ENCODE data around the gene CROCC2.

Gene CROCC2

GRCh38 chr2:241020629-241021190, 114.6 kb downstream of the CROCC2 start:
- no peak overlapping the region for H3K4me2 ChIP-seq (ENCODE audit: low read length)
- H3F3A ChIP-seq (ENCODE audit: insufficient read depth, low read length), result no peaks in the 10 kb centered on the region
- no peak overlapping the region for H3K27ac ChIP-seq (ENCODE audit: low read depth, low read length, poor library complexity, severe bottlenecking)
- no peaks in the 10 kb centered on the region for H3K9me2 ChIP-seq (ENCODE audit: low read depth, low read length)
- H3K9ac ChIP-seq (ENCODE audit: low read length), result no peak overlapping the region
- no peaks in the 10 kb centered on the region for H3K79me2 ChIP-seq (ENCODE audit: insufficient read depth, low read length)
- H3K27me3 ChIP-seq (ENCODE audit: insufficient read depth, low read length), result no peaks in the 10 kb centered on the region
- H3K9me3 ChIP-seq (ENCODE audit: low read length), result peaks cover 3% of the 10 kb centered on the region; the same call in 1 of the 2 replicates
- no peaks in the 10 kb centered on the region for H4K20me1 ChIP-seq (ENCODE audit: insufficient read depth, low read length)
- H3K36me3 ChIP-seq (ENCODE audit: insufficient read depth, low read length), result no peaks in the 10 kb centered on the region
- H3K4me1 ChIP-seq (ENCODE audit: insufficient read depth, low read length, severe bottlenecking), result no peaks in the 10 kb centered on the region
- H2AFZ ChIP-seq (ENCODE audit: low read length), result no peak overlapping the region
- no peak overlapping the region for H3K4me3 ChIP-seq (ENCODE audit: low read depth, low read length, poor library complexity, severe bottlenecking)
- TF ChIP-seq EZH2 (IDR thresholded peaks at IDR 0.05; ENCODE audit: borderline replicate concordance, low read length), result no peak
- TF ChIP-seq, protein P1, sequence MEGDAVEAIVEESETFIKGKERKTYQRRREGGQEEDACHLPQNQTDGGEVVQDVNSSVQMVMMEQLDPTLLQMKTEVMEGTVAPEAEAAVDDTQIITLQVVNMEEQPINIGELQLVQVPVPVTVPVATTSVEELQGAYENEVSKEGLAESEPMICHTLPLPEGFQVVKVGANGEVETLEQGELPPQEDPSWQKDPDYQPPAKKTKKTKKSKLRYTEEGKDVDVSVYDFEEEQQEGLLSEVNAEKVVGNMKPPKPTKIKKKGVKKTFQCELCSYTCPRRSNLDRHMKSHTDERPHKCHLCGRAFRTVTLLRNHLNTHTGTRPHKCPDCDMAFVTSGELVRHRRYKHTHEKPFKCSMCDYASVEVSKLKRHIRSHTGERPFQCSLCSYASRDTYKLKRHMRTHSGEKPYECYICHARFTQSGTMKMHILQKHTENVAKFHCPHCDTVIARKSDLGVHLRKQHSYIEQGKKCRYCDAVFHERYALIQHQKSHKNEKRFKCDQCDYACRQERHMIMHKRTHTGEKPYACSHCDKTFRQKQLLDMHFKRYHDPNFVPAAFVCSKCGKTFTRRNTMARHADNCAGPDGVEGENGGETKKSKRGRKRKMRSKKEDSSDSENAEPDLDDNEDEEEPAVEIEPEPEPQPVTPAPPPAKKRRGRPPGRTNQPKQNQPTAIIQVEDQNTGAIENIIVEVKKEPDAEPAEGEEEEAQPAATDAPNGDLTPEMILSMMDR (IDR thresholded peaks at IDR 0.05; ENCODE audit: low read length), result no peak

DNA sequence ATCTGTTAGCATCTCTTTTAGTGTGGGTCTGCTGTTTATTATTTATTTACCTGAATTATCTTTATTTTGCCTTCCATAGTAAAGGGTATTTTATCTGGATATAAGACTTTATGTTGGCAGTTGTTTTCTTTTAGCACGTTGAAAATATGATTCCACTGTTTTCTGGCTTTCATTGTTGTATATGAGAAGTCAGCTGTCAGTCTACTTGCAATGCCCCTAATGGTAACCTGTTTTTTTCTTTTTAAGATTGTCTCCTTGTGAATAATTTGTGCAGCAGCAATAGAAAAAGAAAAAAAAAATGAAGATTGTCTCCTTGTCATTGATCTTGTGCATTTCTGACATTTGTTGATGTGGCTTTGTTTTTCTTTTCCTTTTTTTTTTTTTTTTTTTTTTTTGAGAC, 119.5 kb downstream of the CROCC2 start:
- H4K20me1 ChIP-seq (ENCODE audit: insufficient read depth, low read length), result no peaks in the 10 kb centered on the region
- no peak overlapping the region for H2AFZ ChIP-seq (ENCODE audit: low read length)
- H3K9ac ChIP-seq (ENCODE audit: low read length), result no peak overlapping the region
- no peak overlapping the region for H3K27ac ChIP-seq (ENCODE audit: low read depth, low read length, poor library complexity, severe bottlenecking)
- no peaks in the 10 kb centered on the region for H3K27me3 ChIP-seq (ENCODE audit: insufficient read depth, low read length)
- no peaks in the 10 kb centered on the region for H3K79me2 ChIP-seq (ENCODE audit: insufficient read depth, low read length)
- no peak for TF ChIP-seq EZH2 (IDR thresholded peaks at IDR 0.05; ENCODE audit: borderline replicate concordance, low read length)
- TF ChIP-seq, protein P1 (IDR thresholded peaks at IDR 0.05; ENCODE audit: low read length), result no peak
- H3K4me1 ChIP-seq (ENCODE audit: insufficient read depth, low read length, severe bottlenecking), result no peaks in the 10 kb centered on the region
- H3F3A ChIP-seq (ENCODE audit: insufficient read depth, low read length), result no peaks in the 10 kb centered on the region
- no peak overlapping the region for H3K4me3 ChIP-seq (ENCODE audit: low read depth, low read length, poor library complexity, severe bottlenecking)
- no peaks in the 10 kb centered on the region for H3K9me2 ChIP-seq (ENCODE audit: low read depth, low read length)
- H3K36me3 ChIP-seq (ENCODE audit: insufficient read depth, low read length), result no peaks in the 10 kb centered on the region
- H3K9me3 ChIP-seq (ENCODE audit: low read length), result peaks cover 7% of the 10 kb centered on the region
- no peak overlapping the region for H3K4me2 ChIP-seq (ENCODE audit: low read length)

GRCh38 chr2:241029599-241030332, 123.6 kb downstream of the CROCC2 start:
- Histone ChIP-seq H3F3A (ENCODE audit: insufficient read depth, low read length) (no peaks in the 10 kb centered on the region), H3K9me3 (ENCODE audit: low read length) (peaks cover 7% of the 10 kb centered on the region), H3K27me3 (ENCODE audit: insufficient read depth, low read length) (peaks cover 5% of the 10 kb centered on the region; the same call in 1 of the 2 replicates), H3K4me2 (ENCODE audit: low read length) (no peak overlapping the region), H3K36me3 (ENCODE audit: insufficient read depth, low read length) (no peaks in the 10 kb centered on the region), H3K9ac (ENCODE audit: low read length) (no peak overlapping the region), H3K27ac (ENCODE audit: low read depth, low read length, poor library complexity, severe bottlenecking) (no peak overlapping the region), H3K4me3 (ENCODE audit: low read depth, low read length, poor library complexity, severe bottlenecking) (no peak overlapping the region), H3K79me2 (ENCODE audit: insufficient read depth, low read length) (no peaks in the 10 kb centered on the region), H3K9me2 (ENCODE audit: low read depth, low read length) (no peaks in the 10 kb centered on the region), H4K20me1 (ENCODE audit: insufficient read depth, low read length) (no peaks in the 10 kb centered on the region), H3K4me1 (ENCODE audit: insufficient read depth, low read length, severe bottlenecking) (no peaks in the 10 kb centered on the region), H2AFZ (ENCODE audit: low read length) (no peak overlapping the region)
- TF ChIP-seq, protein P1 (IDR thresholded peaks at IDR 0.05; ENCODE audit: low read length), result no peak
- TF ChIP-seq EZH2 (IDR thresholded peaks at IDR 0.05; ENCODE audit: borderline replicate concordance, low read length), result no peak
